HepG2 (cell line): ENCODE results near the gene NHSL1. TPM values are rescaled to one million over a fixed set of nuclear protein-coding genes. Genes with fewer than 3 reads are reported as not detected.

Experiments used
- DNMT3B ChIP-seq: conservative IDR thresholded peaks from 2 replicates; pipeline ENCODE4 v1.6.1; 2016; ENCODE audit warnings: missing biosample characterization, control low read depth
- HMG20A ChIP-seq: IDR thresholded peaks from 2 replicates; pipeline ENCODE4 v1.6.1; 2016; ENCODE audit warnings: borderline replicate concordance
- JUN ChIP-seq: sonication (generic); formaldehyde crosslinking; IDR thresholded peaks from 2 replicates; pipeline ENCODE4 v1.4.0; 2020; ENCODE audit warnings: mild to moderate bottlenecking, missing genetic modification reagents
- NR2F2 ChIP-seq: IDR thresholded peaks from 2 replicates; pipeline ENCODE4 v1.6.1; 2012; ENCODE audit warnings: low read depth, inconsistent platforms, borderline replicate concordance
- POLR2G ChIP-seq: fragments of 200-400 bp; formaldehyde crosslinking; IDR thresholded peaks from 2 replicates; pipeline ENCODE4 v1.6.1; 2018; ENCODE audit warnings: mild to moderate bottlenecking, low read depth, low read length, moderate library complexity
- RXRB ChIP-seq: IDR thresholded peaks from 2 replicates; pipeline ENCODE4 v1.6.1; 2016; ENCODE audit warnings: borderline replicate concordance, missing genetic modification reagents, missing compliant biosample characterization
- SIN3A ChIP-seq: IDR thresholded peaks from 2 replicates; pipeline ENCODE4 v1.6.1; 2011; ENCODE audit warnings: low read depth, mild to moderate bottlenecking, control low read depth, low read length, borderline replicate concordance
- ZFP37 ChIP-seq: sonication (generic); formaldehyde crosslinking; IDR thresholded peaks from 2 replicates; pipeline ENCODE4 v1.4.0; 2020; ENCODE audit warnings: missing genetic modification reagents, borderline replicate concordance
- ZNF10 ChIP-seq: sonication (generic); formaldehyde crosslinking; IDR thresholded peaks from 2 replicates; pipeline ENCODE4 v1.4.0; 2020; ENCODE audit warnings: mild to moderate bottlenecking, low read depth, missing genetic modification reagents, borderline replicate concordance
- ZNF205 ChIP-seq: IDR thresholded peaks from 2 replicates; pipeline ENCODE4 v1.6.1; 2018; ENCODE audit warnings: missing biosample characterization, missing genetic modification reagents
- ZNF282 ChIP-seq: fragments of 450-650 bp; IDR thresholded peaks from 2 replicates; pipeline ENCODE4 v1.6.1; 2018; ENCODE audit not compliant: partially characterized antibody
- ZNF644 ChIP-seq: IDR thresholded peaks from 2 replicates; pipeline ENCODE4 v1.6.1; 2016; ENCODE audit warnings: low read depth
- polyA plus RNA-seq, 8 experiments: library from polyadenylated mRNA; depleted of rRNA in 3 of 8; stranded (reverse) in 7 of 8; unstranded in 1 of 8; fragments of >200 nt; fragmentation: Illumina TruSeq in 4 of 8; extraction: Trizol in 4 of 8; gene quantifications; 2 replicates each; pipeline versions ENCODE4 v1.2.1 to v1.2.3, GENCODE V29; 2011 to 2016; ENCODE audit warnings: low read depth in 4 of 8, missing spikeins in 1 of 8, mixed read lengths in 1 of 8; ENCODE audit not compliant: insufficient read depth in 1 of 8
- total RNA-seq, 5 experiments: library from RNA; depleted of rRNA; stranded (reverse); fragments of >200 nt; fragmentation: Illumina TruSeq; extraction: Trizol; gene quantifications; 2 replicates each; pipeline ENCODE4 v1.2.3, GENCODE V29; 2016; ENCODE audit warnings: low read depth in 1 of 5
- TF ChIP-seq, protein P1 (sequence below): sonication (generic); formaldehyde crosslinking; IDR thresholded peaks from 2 replicates; pipeline ENCODE4 v1.4.0; 2020; ENCODE audit warnings: missing genetic modification reagents, borderline replicate concordance
- TF ChIP-seq, protein P2 (sequence below): sonication (generic); formaldehyde crosslinking; IDR thresholded peaks from 2 replicates; pipeline ENCODE4 v1.8.1; 2022; ENCODE audit warnings: mild to moderate bottlenecking, missing genetic modification reagents
- TF ChIP-seq, protein P3 (sequence below): sonication (generic); formaldehyde crosslinking; IDR thresholded peaks from 2 replicates; pipeline ENCODE4 v1.4.0; 2020; ENCODE audit warnings: mild to moderate bottlenecking, missing genetic modification reagents, borderline replicate concordance
- TF ChIP-seq, protein P4 (sequence below): sonication (generic); formaldehyde crosslinking; IDR thresholded peaks from 2 replicates; pipeline ENCODE4 v1.5.0; 2020; ENCODE audit warnings: mild to moderate bottlenecking, missing genetic modification reagents, moderate library complexity

NHSL1 gene
- total and polyA plus RNA-seq, 2 of the 13 experiments (the other 11 are each of a cell fraction or from before 2014, with no cell fraction given): 24.9 to 53.6 TPM

- TF ChIP-seq, protein P1, sequence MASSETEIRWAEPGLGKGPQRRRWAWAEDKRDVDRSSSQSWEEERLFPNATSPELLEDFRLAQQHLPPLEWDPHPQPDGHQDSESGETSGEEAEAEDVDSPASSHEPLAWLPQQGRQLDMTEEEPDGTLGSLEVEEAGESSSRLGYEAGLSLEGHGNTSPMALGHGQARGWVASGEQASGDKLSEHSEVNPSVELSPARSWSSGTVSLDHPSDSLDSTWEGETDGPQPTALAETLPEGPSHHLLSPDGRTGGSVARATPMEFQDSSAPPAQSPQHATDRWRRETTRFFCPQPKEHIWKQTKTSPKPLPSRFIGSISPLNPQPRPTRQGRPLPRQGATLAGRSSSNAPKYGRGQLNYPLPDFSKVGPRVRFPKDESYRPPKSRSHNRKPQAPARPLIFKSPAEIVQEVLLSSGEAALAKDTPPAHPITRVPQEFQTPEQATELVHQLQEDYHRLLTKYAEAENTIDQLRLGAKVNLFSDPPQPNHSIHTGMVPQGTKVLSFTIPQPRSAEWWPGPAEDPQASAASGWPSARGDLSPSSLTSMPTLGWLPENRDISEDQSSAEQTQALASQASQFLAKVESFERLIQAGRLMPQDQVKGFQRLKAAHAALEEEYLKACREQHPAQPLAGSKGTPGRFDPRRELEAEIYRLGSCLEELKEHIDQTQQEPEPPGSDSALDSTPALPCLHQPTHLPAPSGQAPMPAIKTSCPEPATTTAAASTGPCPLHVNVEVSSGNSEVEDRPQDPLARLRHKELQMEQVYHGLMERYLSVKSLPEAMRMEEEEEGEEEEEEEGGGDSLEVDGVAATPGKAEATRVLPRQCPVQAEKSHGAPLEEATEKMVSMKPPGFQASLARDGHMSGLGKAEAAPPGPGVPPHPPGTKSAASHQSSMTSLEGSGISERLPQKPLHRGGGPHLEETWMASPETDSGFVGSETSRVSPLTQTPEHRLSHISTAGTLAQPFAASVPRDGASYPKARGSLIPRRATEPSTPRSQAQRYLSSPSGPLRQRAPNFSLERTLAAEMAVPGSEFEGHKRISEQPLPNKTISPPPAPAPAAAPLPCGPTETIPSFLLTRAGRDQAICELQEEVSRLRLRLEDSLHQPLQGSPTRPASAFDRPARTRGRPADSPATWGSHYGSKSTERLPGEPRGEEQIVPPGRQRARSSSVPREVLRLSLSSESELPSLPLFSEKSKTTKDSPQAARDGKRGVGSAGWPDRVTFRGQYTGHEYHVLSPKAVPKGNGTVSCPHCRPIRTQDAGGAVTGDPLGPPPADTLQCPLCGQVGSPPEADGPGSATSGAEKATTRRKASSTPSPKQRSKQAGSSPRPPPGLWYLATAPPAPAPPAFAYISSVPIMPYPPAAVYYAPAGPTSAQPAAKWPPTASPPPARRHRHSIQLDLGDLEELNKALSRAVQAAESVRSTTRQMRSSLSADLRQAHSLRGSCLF: no peak
- TF ChIP-seq ZNF644 (CRISPR knock-in tag) (no peak), ZNF205 (CRISPR knock-in tag) (no peak; the same call in 1 of the 2 replicates), SIN3A (peak; percentile 81), NR2F2 (0 out of 2 replicates have a peak, but pooled peaks have one; percentile 36), DNMT3B (CRISPR knock-in tag) (0 out of 2 replicates have a peak, but pooled peaks have one; percentile 64), POLR2G (peak; percentile 88), ZNF282 (no peak), ZFP37 (CRISPR knock-in tag) (no peak), ZNF10 (no peak), JUN (CRISPR knock-in tag) (0 out of 2 replicates have a peak, but pooled peaks have one; percentile 16), RXRB (CRISPR knock-in tag) (peak; percentile 72), HMG20A (CRISPR knock-in tag) (peak; percentile 27; the same call in 1 of the 2 replicates)
- TF ChIP-seq, protein P2, sequence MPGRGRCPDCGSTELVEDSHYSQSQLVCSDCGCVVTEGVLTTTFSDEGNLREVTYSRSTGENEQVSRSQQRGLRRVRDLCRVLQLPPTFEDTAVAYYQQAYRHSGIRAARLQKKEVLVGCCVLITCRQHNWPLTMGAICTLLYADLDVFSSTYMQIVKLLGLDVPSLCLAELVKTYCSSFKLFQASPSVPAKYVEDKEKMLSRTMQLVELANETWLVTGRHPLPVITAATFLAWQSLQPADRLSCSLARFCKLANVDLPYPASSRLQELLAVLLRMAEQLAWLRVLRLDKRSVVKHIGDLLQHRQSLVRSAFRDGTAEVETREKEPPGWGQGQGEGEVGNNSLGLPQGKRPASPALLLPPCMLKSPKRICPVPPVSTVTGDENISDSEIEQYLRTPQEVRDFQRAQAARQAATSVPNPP: 0 out of 2 replicates have a peak, but pooled peaks have one; percentile 73
- TF ChIP-seq, protein P3, sequence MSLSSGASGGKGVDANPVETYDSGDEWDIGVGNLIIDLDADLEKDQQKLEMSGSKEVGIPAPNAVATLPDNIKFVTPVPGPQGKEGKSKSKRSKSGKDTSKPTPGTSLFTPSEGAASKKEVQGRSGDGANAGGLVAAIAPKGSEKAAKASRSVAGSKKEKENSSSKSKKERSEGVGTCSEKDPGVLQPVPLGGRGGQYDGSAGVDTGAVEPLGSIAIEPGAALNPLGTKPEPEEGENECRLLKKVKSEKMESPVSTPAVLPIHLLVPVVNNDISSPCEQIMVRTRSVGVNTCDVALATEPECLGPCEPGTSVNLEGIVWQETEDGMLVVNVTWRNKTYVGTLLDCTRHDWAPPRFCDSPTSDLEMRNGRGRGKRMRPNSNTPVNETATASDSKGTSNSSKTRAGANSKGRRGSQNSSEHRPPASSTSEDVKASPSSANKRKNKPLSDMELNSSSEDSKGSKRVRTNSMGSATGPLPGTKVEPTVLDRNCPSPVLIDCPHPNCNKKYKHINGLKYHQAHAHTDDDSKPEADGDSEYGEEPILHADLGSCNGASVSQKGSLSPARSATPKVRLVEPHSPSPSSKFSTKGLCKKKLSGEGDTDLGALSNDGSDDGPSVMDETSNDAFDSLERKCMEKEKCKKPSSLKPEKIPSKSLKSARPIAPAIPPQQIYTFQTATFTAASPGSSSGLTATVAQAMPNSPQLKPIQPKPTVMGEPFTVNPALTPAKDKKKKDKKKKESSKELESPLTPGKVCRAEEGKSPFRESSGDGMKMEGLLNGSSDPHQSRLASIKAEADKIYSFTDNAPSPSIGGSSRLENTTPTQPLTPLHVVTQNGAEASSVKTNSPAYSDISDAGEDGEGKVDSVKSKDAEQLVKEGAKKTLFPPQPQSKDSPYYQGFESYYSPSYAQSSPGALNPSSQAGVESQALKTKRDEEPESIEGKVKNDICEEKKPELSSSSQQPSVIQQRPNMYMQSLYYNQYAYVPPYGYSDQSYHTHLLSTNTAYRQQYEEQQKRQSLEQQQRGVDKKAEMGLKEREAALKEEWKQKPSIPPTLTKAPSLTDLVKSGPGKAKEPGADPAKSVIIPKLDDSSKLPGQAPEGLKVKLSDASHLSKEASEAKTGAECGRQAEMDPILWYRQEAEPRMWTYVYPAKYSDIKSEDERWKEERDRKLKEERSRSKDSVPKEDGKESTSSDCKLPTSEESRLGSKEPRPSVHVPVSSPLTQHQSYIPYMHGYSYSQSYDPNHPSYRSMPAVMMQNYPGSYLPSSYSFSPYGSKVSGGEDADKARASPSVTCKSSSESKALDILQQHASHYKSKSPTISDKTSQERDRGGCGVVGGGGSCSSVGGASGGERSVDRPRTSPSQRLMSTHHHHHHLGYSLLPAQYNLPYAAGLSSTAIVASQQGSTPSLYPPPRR (CRISPR knock-in tag): peak; percentile 58; the same call in 1 of the 2 replicates
- TF ChIP-seq, protein P4, sequence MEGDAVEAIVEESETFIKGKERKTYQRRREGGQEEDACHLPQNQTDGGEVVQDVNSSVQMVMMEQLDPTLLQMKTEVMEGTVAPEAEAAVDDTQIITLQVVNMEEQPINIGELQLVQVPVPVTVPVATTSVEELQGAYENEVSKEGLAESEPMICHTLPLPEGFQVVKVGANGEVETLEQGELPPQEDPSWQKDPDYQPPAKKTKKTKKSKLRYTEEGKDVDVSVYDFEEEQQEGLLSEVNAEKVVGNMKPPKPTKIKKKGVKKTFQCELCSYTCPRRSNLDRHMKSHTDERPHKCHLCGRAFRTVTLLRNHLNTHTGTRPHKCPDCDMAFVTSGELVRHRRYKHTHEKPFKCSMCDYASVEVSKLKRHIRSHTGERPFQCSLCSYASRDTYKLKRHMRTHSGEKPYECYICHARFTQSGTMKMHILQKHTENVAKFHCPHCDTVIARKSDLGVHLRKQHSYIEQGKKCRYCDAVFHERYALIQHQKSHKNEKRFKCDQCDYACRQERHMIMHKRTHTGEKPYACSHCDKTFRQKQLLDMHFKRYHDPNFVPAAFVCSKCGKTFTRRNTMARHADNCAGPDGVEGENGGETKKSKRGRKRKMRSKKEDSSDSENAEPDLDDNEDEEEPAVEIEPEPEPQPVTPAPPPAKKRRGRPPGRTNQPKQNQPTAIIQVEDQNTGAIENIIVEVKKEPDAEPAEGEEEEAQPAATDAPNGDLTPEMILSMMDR: 0 out of 2 replicates have a peak, but pooled peaks have one; percentile 4
These were observed at the start of gene NHSL1 (continued) for GRCh38 chr6:138499303-138500018.
